Measurements from ENCODE around the gene MYBPH.

Gene MYBPH

GRCh38 chr1:203135636-203136305, 39.9 kb downstream of the MYBPH start:
- TF ChIP-seq CTCF (IDR thresholded peaks at IDR 0.05; ENCODE audit: control insufficient read depth, extremely low read depth, insufficient read depth), result no peak
- no peak for DNase-seq (ENCODE audit: low read depth)
- no peak overlapping the region for H3K4me3 ChIP-seq (ENCODE audit: low read depth, low read length)

- no peak for DNase-seq (ENCODE audit: low read depth)
- H3K4me3 ChIP-seq (ENCODE audit: low read depth, low read length), result no peak overlapping the region
- no peak for TF ChIP-seq CTCF (IDR thresholded peaks at IDR 0.05; ENCODE audit: control insufficient read depth, extremely low read depth, insufficient read depth)
These were observed 41.5 kb downstream of the MYBPH start for GRCh38 chr1:203133970-203134725.

GRCh38 chr1:203131548-203132200, 44.0 kb downstream of the MYBPH start:
- no peak for TF ChIP-seq CTCF (IDR thresholded peaks at IDR 0.05; ENCODE audit: control insufficient read depth, extremely low read depth, insufficient read depth)
- no peak for DNase-seq (ENCODE audit: low read depth)
- H3K4me3 ChIP-seq (ENCODE audit: low read depth, low read length), result no peak overlapping the region

GRCh38 chr1:203130358-203130985, 45.2 kb downstream of the MYBPH start:
- no peak for DNase-seq (ENCODE audit: low read depth)
- no peak for TF ChIP-seq CTCF (IDR thresholded peaks at IDR 0.05; ENCODE audit: control insufficient read depth, extremely low read depth, insufficient read depth)
- no peak overlapping the region for H3K4me3 ChIP-seq (ENCODE audit: low read depth, low read length)

GRCh38 chr1:203129501-203130231, 46.0 kb downstream of the MYBPH start:
- peak; percentile 15 for DNase-seq (ENCODE audit: low read depth)
- TF ChIP-seq CTCF (IDR thresholded peaks at IDR 0.05; ENCODE audit: control insufficient read depth, extremely low read depth, insufficient read depth), result no peak
- no peak overlapping the region for H3K4me3 ChIP-seq (ENCODE audit: low read depth, low read length)

Measured in LNCaP clone FGC (cell line).